Mesothelial cell of epicardium (in vitro differentiated cells): ENCODE data around the gene ISOC2. TPM values are rescaled to one million over a fixed set of nuclear protein-coding genes. Genes with fewer than 3 reads are reported as not detected.
"Not testable (repeated sequence)": the region's sequence is repeated elsewhere in the genome, so short reads cannot be mapped to it uniquely, and the experiment has no call there.

Experiments used
- DNase-seq, 2 experiments: peaks; one replicate each; pipeline ENCODE4 v3.0.0; 2021; ENCODE audit warnings: low spot score in 2 of 2; ENCODE audit not compliant: unreplicated experiment in 2 of 2
- H3K27ac Mint-ChIP-seq: 2 replicates; pipeline ENCODE4 v1.8.0; 2021; ENCODE audit warnings: mixed read lengths
- H3K27me3 Mint-ChIP-seq: 2 replicates; pipeline ENCODE4 v1.8.0; 2021; ENCODE audit warnings: low read depth, mixed read lengths
- H3K36me3 Mint-ChIP-seq: 2 replicates; pipeline ENCODE4 v1.8.0; 2021; ENCODE audit warnings: mixed read lengths
- H3K4me1 Mint-ChIP-seq: 2 replicates; pipeline ENCODE4 v1.8.0; 2021; ENCODE audit warnings: mixed read lengths
- H3K4me3 Mint-ChIP-seq: 2 replicates; pipeline ENCODE4 v1.8.0; 2021; ENCODE audit warnings: mild to moderate bottlenecking, moderate library complexity, mixed read lengths
- H3K9me3 Mint-ChIP-seq: 2 replicates; pipeline ENCODE4 v1.8.0; 2021; ENCODE audit warnings: mixed read lengths
- CTCF ChIP-seq: fragments of 200-600 bp; sonication (generic); IDR thresholded peaks from one replicate; pipeline ENCODE4 v1.5.0; 2021; ENCODE audit warnings: antibody characterized with exemption; ENCODE audit not compliant: unreplicated experiment
- total RNA-seq: library from RNA; stranded (reverse); gene quantifications from 3 replicates; pipeline ENCODE4 v1.2.1, GENCODE V29; 2021

The ISOC2 gene
- total RNA-seq, 1 donor from 2014 or later = 35.0 TPM

GRCh38 chr19:55449469-55449868 is 12.0 kb downstream of the ISOC2 start:
- Mint-ChIP-seq H3K27me3 (peaks cover 52% of the 10 kb centered on the region), H3K9me3 (no peaks in the 10 kb centered on the region), H3K27ac (no peak overlapping the region), H3K36me3 (no peaks in the 10 kb centered on the region), H3K4me1 (peaks cover 7% of the 10 kb centered on the region), H3K4me3 (no peak overlapping the region)
- no peak for TF ChIP-seq CTCF
- DNase-seq = no peak

- not testable (repeated sequence) for H3K4me3 Mint-ChIP-seq, H3K36me3 Mint-ChIP-seq, H3K9me3 Mint-ChIP-seq, DNase-seq, H3K27ac Mint-ChIP-seq, H3K4me1 Mint-ChIP-seq
- H3K27me3 Mint-ChIP-seq = peaks cover 57% of the 10 kb centered on the region
Measured at GRCh38 chr19:55448175-55448490, 13.3 kb downstream of the ISOC2 start.

GRCh38 chr19:55447421-55448174 is 13.8 kb downstream of the ISOC2 start:
- H3K4me3 Mint-ChIP-seq = no peak overlapping the region
- H3K36me3 Mint-ChIP-seq = no peaks in the 10 kb centered on the region
- H3K4me1 Mint-ChIP-seq = peaks cover 6% of the 10 kb centered on the region
- H3K27me3 Mint-ChIP-seq = peaks cover 57% of the 10 kb centered on the region
- DNase-seq = no peak
- H3K9me3 Mint-ChIP-seq = no peaks in the 10 kb centered on the region
- no peak for TF ChIP-seq CTCF
- no peak overlapping the region for H3K27ac Mint-ChIP-seq

- H3K4me1 Mint-ChIP-seq = peaks cover 8% of the 10 kb centered on the region
- no peak for TF ChIP-seq CTCF
- DNase-seq = no peak
- H3K9me3 Mint-ChIP-seq = no peaks in the 10 kb centered on the region
- H3K4me3 Mint-ChIP-seq = no peak overlapping the region
- no peaks in the 10 kb centered on the region for H3K36me3 Mint-ChIP-seq
- H3K27me3 Mint-ChIP-seq = peaks cover 60% of the 10 kb centered on the region
- H3K27ac Mint-ChIP-seq = no peak overlapping the region
Measured at GRCh38 chr19:55446060-55446459, 15.4 kb downstream of the ISOC2 start.

- no peaks in the 10 kb centered on the region for H3K9me3 Mint-ChIP-seq
- no peaks in the 10 kb centered on the region for H3K36me3 Mint-ChIP-seq
- H3K4me3 Mint-ChIP-seq = no peak overlapping the region
- no peak overlapping the region for H3K27ac Mint-ChIP-seq
- H3K27me3 Mint-ChIP-seq = peaks cover 66% of the 10 kb centered on the region
- TF ChIP-seq CTCF = no peak
- peaks cover 11% of the 10 kb centered on the region for H3K4me1 Mint-ChIP-seq
- no peak for DNase-seq
Measured at GRCh38 chr19:55444646-55445045, 16.8 kb downstream of the ISOC2 start.

- H3K9me3 Mint-ChIP-seq = no peaks in the 10 kb centered on the region
- no peak for DNase-seq
- TF ChIP-seq CTCF = no peak
- no peaks in the 10 kb centered on the region for H3K36me3 Mint-ChIP-seq
- peaks cover 73% of the 10 kb centered on the region for H3K27me3 Mint-ChIP-seq
- peaks cover 16% of the 10 kb centered on the region for H3K4me1 Mint-ChIP-seq
- H3K27ac Mint-ChIP-seq = no peak overlapping the region
- no peak overlapping the region for H3K4me3 Mint-ChIP-seq
Measured at GRCh38 chr19:55443824-55444480, 17.5 kb downstream of the ISOC2 start.
